Transverse colon (tissue), 4 donors: ENCODE measurements around the gene ABCA1.

ENCODE experiments used
- EP300 ChIP-seq: sonication (generic); formaldehyde crosslinking; IDR thresholded peaks from one replicate; pipeline ENCODE4 v1.6.1; 2017; ENCODE audit warnings: antibody characterized with exemption, low read depth
- POLR2A ChIP-seq: fragments of 450-650 bp; IDR thresholded peaks from one replicate; pipeline ENCODE4 v1.6.1; 2016; ENCODE audit warnings: antibody characterized with exemption, mild to moderate bottlenecking, moderate library complexity
- POLR2AphosphoS5 ChIP-seq, 3 donors: sonication (generic); formaldehyde crosslinking; IDR thresholded peaks; one replicate each; pipeline ENCODE4 v1.6.1; 2016; ENCODE audit warnings: antibody characterized with exemption in 3 of 3
- TF ChIP-seq, protein P1 (sequence below), 5 experiments: fragments of 200-600 bp in 3 of 5; fragments of 450-650 bp in 2 of 5; sonication (generic) in 3 of 5; IDR thresholded peaks; 1 replicate in 2 of 5; 2 replicates in 3 of 5; pipeline ENCODE4 v1.5.1; 2016 to 2017; ENCODE audit warnings: antibody characterized with exemption in 5 of 5, inconsistent platforms in 3 of 5, mild to moderate bottlenecking in 2 of 5, moderate library complexity in 1 of 5

DNA sequence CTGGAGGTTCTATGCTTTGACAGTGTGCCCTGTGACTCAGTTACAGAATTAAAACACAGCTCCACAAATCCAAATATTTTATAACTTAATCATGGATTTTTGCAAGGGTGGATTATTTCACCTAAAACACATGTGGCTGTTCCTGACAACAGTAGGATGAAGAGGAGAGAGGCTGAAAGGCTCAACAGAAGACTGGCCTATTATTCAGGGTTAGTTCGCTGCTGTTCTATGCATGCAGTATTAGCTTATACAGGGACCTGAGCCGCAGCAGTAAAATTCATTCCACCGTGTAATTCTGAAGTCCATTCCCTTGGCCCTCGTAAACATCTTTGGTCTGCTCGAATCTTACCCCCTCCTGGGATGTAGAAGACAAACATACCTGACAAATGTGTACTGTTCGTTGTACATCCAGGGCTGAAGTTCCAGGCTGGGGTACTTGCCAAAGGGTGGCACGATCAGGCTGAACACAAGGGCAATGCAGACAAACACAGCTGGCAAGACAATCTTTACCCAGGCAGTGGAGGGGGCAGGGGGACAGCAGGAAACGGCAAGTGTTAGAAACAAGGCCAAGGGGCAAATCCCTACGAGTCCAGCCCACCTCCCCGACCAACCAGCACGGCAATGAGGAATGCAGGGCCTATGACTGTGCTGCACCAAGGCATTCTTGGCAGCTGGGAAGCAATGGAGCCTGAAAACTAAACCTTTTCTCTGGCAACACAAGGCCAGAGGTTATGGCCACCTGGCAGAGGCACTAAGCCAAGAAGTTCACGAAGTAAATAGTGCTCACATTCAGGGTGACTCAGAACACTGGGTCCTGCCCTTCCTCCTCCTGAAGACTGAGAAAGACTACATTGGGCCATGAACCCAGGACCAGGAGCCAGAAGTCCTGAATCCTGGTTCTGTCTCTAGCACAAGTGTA is 117.3 kb downstream of the ABCA1 start:
- peak in 1 of 3 donors; percentile 25 for TF ChIP-seq POLR2AphosphoS5 (IDR thresholded peaks at IDR 0.05)
- TF ChIP-seq, protein P1, sequence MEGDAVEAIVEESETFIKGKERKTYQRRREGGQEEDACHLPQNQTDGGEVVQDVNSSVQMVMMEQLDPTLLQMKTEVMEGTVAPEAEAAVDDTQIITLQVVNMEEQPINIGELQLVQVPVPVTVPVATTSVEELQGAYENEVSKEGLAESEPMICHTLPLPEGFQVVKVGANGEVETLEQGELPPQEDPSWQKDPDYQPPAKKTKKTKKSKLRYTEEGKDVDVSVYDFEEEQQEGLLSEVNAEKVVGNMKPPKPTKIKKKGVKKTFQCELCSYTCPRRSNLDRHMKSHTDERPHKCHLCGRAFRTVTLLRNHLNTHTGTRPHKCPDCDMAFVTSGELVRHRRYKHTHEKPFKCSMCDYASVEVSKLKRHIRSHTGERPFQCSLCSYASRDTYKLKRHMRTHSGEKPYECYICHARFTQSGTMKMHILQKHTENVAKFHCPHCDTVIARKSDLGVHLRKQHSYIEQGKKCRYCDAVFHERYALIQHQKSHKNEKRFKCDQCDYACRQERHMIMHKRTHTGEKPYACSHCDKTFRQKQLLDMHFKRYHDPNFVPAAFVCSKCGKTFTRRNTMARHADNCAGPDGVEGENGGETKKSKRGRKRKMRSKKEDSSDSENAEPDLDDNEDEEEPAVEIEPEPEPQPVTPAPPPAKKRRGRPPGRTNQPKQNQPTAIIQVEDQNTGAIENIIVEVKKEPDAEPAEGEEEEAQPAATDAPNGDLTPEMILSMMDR (IDR thresholded peaks at IDR 0.05) = no peak
- no peak for TF ChIP-seq POLR2A
- no peak for TF ChIP-seq EP300
